MM.1S (cell line): Measurements from ENCODE around the gene NUTF2.

Experiments used
- DNase-seq: peaks from one replicate; pipeline ENCODE4 v3.0.0-alpha.2; 2015
- H2AFZ ChIP-seq: fragments of 300-600 bp; sonication (generic); 2 replicates; pipeline ENCODE4 v1.6.0; 2016; ENCODE audit warnings: antibody characterized with exemption, low read length
- H3F3A ChIP-seq: fragments of 300-600 bp; sonication (generic); 2 replicates; pipeline ENCODE4 v1.6.1; 2016; ENCODE audit warnings: mild to moderate bottlenecking, antibody characterized with exemption, low read length, moderate library complexity, mixed read lengths; ENCODE audit not compliant: insufficient read depth
- H3K27ac ChIP-seq: fragments of 300-600 bp; sonication (generic); 2 replicates; pipeline ENCODE4 v1.5.1; 2016; ENCODE audit warnings: mild to moderate bottlenecking, low read length
- H3K27me3 ChIP-seq: fragments of 300-600 bp; sonication (generic); replicated peaks from 2 replicates; pipeline ENCODE4 v1.6.0; 2016; ENCODE audit warnings: low read length; ENCODE audit not compliant: insufficient read depth
- H3K36me3 ChIP-seq: fragments of 300-600 bp; sonication (generic); replicated peaks from 2 replicates; pipeline ENCODE4 v1.6.1; 2016; ENCODE audit warnings: mild to moderate bottlenecking, low read length, mixed read lengths; ENCODE audit not compliant: insufficient read depth
- H3K4me1 ChIP-seq: fragments of 300-600 bp; sonication (generic); 2 replicates; pipeline ENCODE4 v1.6.1; 2016; ENCODE audit warnings: low read length, mixed read lengths
- H3K4me2 ChIP-seq: fragments of 300-600 bp; sonication (generic); 2 replicates; pipeline ENCODE4 v1.6.0; 2016; ENCODE audit warnings: low read depth, low read length
- H3K4me3 ChIP-seq: fragments of 300-600 bp; sonication (generic); 2 replicates; pipeline ENCODE4 v1.5.1; 2016; ENCODE audit warnings: low read length, mixed read lengths
- H3K79me2 ChIP-seq: fragments of 300-600 bp; sonication (generic); 2 replicates; pipeline ENCODE4 v1.6.1; 2016; ENCODE audit warnings: mixed run types, low read length, mixed read lengths
- H3K9ac ChIP-seq: fragments of 300-600 bp; sonication (generic); 2 replicates; pipeline ENCODE4 v1.6.1; 2016; ENCODE audit warnings: low read length, mixed read lengths
- H3K9me2 ChIP-seq: fragments of 300-600 bp; sonication (generic); replicated peaks from 2 replicates; pipeline ENCODE4 v1.6.1; 2016; ENCODE audit warnings: mild to moderate bottlenecking, low read length, mixed read lengths; ENCODE audit not compliant: insufficient read depth
- H3K9me3 ChIP-seq: fragments of 300-600 bp; sonication (generic); replicated peaks from 2 replicates; pipeline ENCODE4 v1.6.1; 2016; ENCODE audit warnings: mild to moderate bottlenecking, low read length, mixed read lengths; ENCODE audit not compliant: insufficient read depth
- H4K20me1 ChIP-seq: fragments of 300-600 bp; sonication (generic); 2 replicates; pipeline ENCODE4 v1.6.1; 2016; ENCODE audit warnings: mild to moderate bottlenecking, low read length, moderate library complexity, mixed read lengths; ENCODE audit not compliant: insufficient read depth
- EZH2 ChIP-seq: fragments of 300-600 bp; sonication (generic); optimal IDR thresholded peaks from 2 replicates; pipeline ENCODE3; 2017; ENCODE audit warnings: low read depth, mild to moderate bottlenecking, antibody characterized with exemption, low read length, mixed read lengths
- EZH2phosphoT487 ChIP-seq: fragments of 300-600 bp; sonication (generic); IDR thresholded peaks from 2 replicates; pipeline ENCODE4 v1.6.1; 2018; ENCODE audit warnings: antibody characterized with exemption, low read length
- TF ChIP-seq, protein P1 (sequence below): fragments of 300-600 bp; sonication (generic); IDR thresholded peaks from 2 replicates; pipeline ENCODE4 v1.5.1; 2016; ENCODE audit warnings: antibody characterized with exemption, low read length, mixed read lengths

NUTF2 gene

DNA sequence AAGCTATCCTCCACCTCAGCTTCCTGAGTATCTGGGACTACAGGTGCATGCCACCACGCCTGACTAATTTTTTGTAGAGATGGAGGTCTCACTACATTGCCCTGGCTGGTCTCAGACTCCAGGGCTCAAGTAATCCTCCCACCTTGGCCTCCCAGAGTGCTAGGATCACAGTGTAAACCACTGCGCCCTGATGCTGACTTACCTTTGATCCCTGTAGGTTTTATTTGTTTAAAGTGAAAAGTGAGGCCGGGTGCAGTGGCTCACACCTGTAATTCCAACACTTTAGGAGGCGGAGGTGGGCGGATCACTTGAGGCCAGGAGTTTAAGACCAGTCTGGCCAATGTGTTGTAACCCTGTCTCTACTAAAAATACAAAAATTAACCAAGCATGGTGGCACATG, 55.0 kb downstream of the NUTF2 start:
- no peaks in the 10 kb centered on the region for H3K9me2 ChIP-seq
- no peaks in the 10 kb centered on the region for H3K27me3 ChIP-seq
- H3K9me3 ChIP-seq: no peaks in the 10 kb centered on the region
- no peaks in the 10 kb centered on the region for H3K36me3 ChIP-seq
- DNase-seq: no peak
- no peak overlapping the region for H3K27ac ChIP-seq
- H3K4me1 ChIP-seq: no peaks in the 10 kb centered on the region
- H2AFZ ChIP-seq: no peak overlapping the region
- no peak overlapping the region for H3K9ac ChIP-seq
- peaks cover 26% of the 10 kb centered on the region for H3K79me2 ChIP-seq
- no peak overlapping the region for H3K4me2 ChIP-seq
- no peak overlapping the region for H3K4me3 ChIP-seq
- no peaks in the 10 kb centered on the region for H3F3A ChIP-seq
- TF ChIP-seq, protein P1, sequence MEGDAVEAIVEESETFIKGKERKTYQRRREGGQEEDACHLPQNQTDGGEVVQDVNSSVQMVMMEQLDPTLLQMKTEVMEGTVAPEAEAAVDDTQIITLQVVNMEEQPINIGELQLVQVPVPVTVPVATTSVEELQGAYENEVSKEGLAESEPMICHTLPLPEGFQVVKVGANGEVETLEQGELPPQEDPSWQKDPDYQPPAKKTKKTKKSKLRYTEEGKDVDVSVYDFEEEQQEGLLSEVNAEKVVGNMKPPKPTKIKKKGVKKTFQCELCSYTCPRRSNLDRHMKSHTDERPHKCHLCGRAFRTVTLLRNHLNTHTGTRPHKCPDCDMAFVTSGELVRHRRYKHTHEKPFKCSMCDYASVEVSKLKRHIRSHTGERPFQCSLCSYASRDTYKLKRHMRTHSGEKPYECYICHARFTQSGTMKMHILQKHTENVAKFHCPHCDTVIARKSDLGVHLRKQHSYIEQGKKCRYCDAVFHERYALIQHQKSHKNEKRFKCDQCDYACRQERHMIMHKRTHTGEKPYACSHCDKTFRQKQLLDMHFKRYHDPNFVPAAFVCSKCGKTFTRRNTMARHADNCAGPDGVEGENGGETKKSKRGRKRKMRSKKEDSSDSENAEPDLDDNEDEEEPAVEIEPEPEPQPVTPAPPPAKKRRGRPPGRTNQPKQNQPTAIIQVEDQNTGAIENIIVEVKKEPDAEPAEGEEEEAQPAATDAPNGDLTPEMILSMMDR: no peak
- no peaks in the 10 kb centered on the region for H4K20me1 ChIP-seq

DNA sequence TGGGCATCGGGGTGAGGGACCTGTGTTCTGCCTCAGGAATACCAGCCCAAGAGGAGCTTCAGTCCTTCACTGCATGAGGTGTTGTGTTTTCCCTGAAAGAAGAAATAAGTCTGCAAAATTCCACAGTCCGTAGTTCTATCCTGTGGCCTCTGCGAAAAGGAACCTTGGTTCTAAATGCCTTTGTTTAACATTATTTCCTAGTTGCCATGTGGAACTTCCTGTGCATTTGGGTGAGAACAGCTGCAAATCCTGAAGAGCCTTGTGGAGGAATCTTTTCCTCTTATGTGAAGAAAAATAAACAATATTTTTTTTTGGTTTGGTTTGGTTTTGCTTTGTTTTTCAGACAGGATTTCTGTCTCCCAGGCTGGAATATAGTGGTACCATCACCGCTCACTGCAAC, 56.1 kb downstream of the NUTF2 start:
- DNase-seq: no peak
- no peaks in the 10 kb centered on the region for H3K36me3 ChIP-seq
- H3K79me2 ChIP-seq: peaks cover 17% of the 10 kb centered on the region
- no peak overlapping the region for H3K4me3 ChIP-seq
- no peaks in the 10 kb centered on the region for H3K9me3 ChIP-seq
- H3F3A ChIP-seq: no peaks in the 10 kb centered on the region
- TF ChIP-seq EZH2 (no peak), EZH2phosphoT487 (no peak)
- TF ChIP-seq, protein P1: no peak
- H3K27me3 ChIP-seq: no peaks in the 10 kb centered on the region
- no peaks in the 10 kb centered on the region for H3K9me2 ChIP-seq
- no peak overlapping the region for H2AFZ ChIP-seq
- H4K20me1 ChIP-seq: no peaks in the 10 kb centered on the region
- no peak overlapping the region for H3K9ac ChIP-seq
- no peaks in the 10 kb centered on the region for H3K4me1 ChIP-seq
- H3K4me2 ChIP-seq: no peak overlapping the region
- H3K27ac ChIP-seq: no peak overlapping the region

DNA sequence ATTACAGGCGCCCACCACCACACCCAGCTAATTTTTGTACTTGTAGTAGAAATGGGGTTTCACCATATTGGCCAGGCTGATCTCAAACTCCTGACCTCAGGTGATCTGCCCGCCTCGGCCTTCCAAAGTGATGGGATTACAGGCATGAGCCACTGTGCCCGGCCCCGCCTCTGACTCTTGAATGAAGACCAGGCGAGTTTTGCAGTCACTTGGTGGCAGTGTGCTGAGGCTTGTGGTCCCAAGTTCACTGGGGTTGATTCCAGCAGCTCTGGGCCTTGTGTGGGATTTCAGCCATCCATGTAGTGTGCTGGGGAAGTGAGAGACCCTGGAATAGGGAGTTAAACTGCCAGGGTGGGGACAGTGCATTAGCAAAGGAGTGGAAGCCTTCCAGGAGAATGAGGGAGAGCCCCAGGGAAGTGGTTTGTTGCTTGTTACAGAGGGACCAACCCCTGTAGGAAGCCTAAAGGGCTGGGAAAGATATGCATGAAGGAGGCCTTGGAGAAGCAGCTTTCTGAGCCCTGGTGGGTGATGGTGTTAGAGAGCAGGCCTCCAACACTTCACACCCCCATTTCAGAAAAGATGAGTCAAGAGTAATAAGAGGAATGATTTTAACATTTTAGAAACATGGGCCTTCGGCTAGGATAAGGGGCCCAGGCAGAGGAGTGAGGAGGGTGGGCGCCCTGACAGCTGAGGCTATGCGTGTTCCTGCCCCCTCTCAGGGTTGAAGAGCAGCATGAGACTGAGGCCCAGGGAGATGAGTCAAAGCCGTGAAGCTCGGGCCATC, 60.9 kb downstream of the NUTF2 start:
- Histone ChIP-seq H3K27ac (no peak overlapping the region), H3K9me2 (no peaks in the 10 kb centered on the region), H3K79me2 (no peaks in the 10 kb centered on the region), H4K20me1 (no peaks in the 10 kb centered on the region), H3F3A (no peaks in the 10 kb centered on the region), H3K4me1 (no peaks in the 10 kb centered on the region), H3K4me3 (no peak overlapping the region), H2AFZ (no peak overlapping the region), H3K36me3 (no peaks in the 10 kb centered on the region; the same call in 1 of the 2 replicates), H3K27me3 (no peaks in the 10 kb centered on the region), H3K9me3 (no peaks in the 10 kb centered on the region), H3K4me2 (no peak overlapping the region), H3K9ac (no peak overlapping the region)
- no peak for DNase-seq
- TF ChIP-seq EZH2 (no peak), EZH2phosphoT487 (no peak)
- TF ChIP-seq, protein P1: no peak
